Measurements from ENCODE around the gene VWA8.

DNA sequence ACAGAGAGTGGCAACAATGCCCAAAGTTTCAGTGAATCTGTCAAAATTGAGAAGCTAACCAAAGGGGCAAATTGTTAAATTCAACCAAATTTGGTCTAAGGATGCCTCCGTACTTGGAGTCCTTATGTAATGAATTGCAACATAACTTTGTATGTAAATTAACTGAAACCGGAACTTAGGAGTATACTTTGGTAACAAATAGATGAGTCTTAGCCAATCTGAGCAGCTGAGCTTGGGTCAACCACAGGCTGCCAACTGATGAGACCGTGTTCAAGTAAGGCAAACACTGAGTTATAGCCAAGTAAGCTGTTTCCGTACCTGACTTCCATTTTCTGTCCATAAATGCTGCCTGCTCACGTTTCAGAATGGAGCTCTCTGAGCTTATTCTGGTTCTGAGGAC is 5.3 kb downstream of the VWA8 start:
- no peak for TF ChIP-seq ZFP36L1 (CRISPR knock-in tag; IDR thresholded peaks at IDR 0.05)
- TF ChIP-seq ZNF274 (CRISPR knock-in tag; IDR thresholded peaks at IDR 0.05), result no peak
- no peak for TF ChIP-seq POLR2A (IDR thresholded peaks at IDR 0.05; ENCODE audit: insufficient read depth in 1 of 2, low read depth in 2 of 2, low read length in 2 of 2)
- TF ChIP-seq, protein P1, sequence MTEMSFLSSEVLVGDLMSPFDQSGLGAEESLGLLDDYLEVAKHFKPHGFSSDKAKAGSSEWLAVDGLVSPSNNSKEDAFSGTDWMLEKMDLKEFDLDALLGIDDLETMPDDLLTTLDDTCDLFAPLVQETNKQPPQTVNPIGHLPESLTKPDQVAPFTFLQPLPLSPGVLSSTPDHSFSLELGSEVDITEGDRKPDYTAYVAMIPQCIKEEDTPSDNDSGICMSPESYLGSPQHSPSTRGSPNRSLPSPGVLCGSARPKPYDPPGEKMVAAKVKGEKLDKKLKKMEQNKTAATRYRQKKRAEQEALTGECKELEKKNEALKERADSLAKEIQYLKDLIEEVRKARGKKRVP (CRISPR knock-in tag; IDR thresholded peaks at IDR 0.05), result no peak
- TF ChIP-seq ATF2 (CRISPR knock-in tag; IDR thresholded peaks at IDR 0.05), result no peak
- no peak for TF ChIP-seq SP140L (CRISPR knock-in tag; IDR thresholded peaks at IDR 0.05; ENCODE audit: borderline replicate concordance)
